HEK293 (cell line): ENCODE measurements around the gene LSM10.

Source experiments
- CTCF ChIA-PET: fragments of 350-600 bp; formaldehyde crosslinking; extraction: SDS; loops from one replicate; lab custom pipeline; 2021; ENCODE audit warnings: antibody characterized with exemption; lab: Yijun Ruan, JAX
- POLR2A ChIA-PET: fragments of 300-600 bp; formaldehyde crosslinking; extraction: SDS; loops from one replicate; lab custom pipeline; 2020; ENCODE audit warnings: antibody characterized with exemption, inconsistent platforms; lab: Yijun Ruan, JAX
- H3K27ac ChIP-seq: fragments of 200-500 bp; sonication (Bioruptor generic); 2 replicates; pipeline ENCODE4 v1.5.1; 2014; ENCODE audit warnings: low read depth, low read length, control low read depth, inconsistent platforms; ENCODE audit errors: extremely low read depth
- H3K36me3 ChIP-seq, 2 experiments: fragments of 200-500 bp in 1 of 2; sonication (Bioruptor generic) in 1 of 2; 1 replicate in 1 of 2; 2 replicates in 1 of 2; pipeline ENCODE4 v1.5.1; 2014 to 2017; ENCODE audit warnings: inconsistent platforms in 2 of 2, low read length in 2 of 2; ENCODE audit not compliant: control insufficient read depth in 2 of 2, insufficient read depth in 1 of 2
- H3K4me1 ChIP-seq: fragments of 200-500 bp; sonication (Bioruptor generic); 2 replicates; pipeline ENCODE4 v1.5.1; 2014; ENCODE audit warnings: mild to moderate bottlenecking, low read length, inconsistent platforms; ENCODE audit not compliant: control insufficient read depth, insufficient read depth
- H3K4me3 ChIP-seq: 2 replicates; pipeline ENCODE4 v1.5.1; 2011; ENCODE audit warnings: low read depth, mild to moderate bottlenecking, control low read depth, low read length, moderate library complexity
- H3K9me3 ChIP-seq: fragments of 200-500 bp; sonication (Bioruptor generic); 2 replicates; pipeline ENCODE4 v1.5.1; 2014; ENCODE audit warnings: low read depth, low read length, inconsistent platforms; ENCODE audit not compliant: control insufficient read depth, insufficient read depth
- FEZF1 ChIP-seq: fragments of 450-650 bp; formaldehyde crosslinking; IDR thresholded peaks from 2 replicates; pipeline ENCODE4 v1.5.1; 2016; ENCODE audit warnings: missing biosample characterization, missing genetic modification characterization
- SCRT2 ChIP-seq: fragments of 450-650 bp; formaldehyde crosslinking; IDR thresholded peaks from 2 replicates; pipeline ENCODE4 v1.5.1; 2016; ENCODE audit warnings: missing biosample characterization, missing genetic modification characterization
- TRIM28 ChIP-seq: IDR thresholded peaks from 2 replicates; pipeline ENCODE4 v1.6.1; 2011; ENCODE audit warnings: low read length, control low read depth, borderline replicate concordance
- ZNF121 ChIP-seq: fragments of 450-650 bp; formaldehyde crosslinking; IDR thresholded peaks from 2 replicates; pipeline ENCODE4 v1.5.1; 2016; ENCODE audit warnings: missing biosample characterization, missing genetic modification characterization
- ZNF184 ChIP-seq: fragments of 450-650 bp; IDR thresholded peaks from 2 replicates; pipeline ENCODE4 v1.5.1; 2018; ENCODE audit warnings: missing biosample characterization, mild to moderate bottlenecking, missing genetic modification characterization
- ZNF202 ChIP-seq: fragments of 450-650 bp; formaldehyde crosslinking; IDR thresholded peaks from 2 replicates; pipeline ENCODE4 v1.5.1; 2016; ENCODE audit warnings: missing biosample characterization, missing genetic modification characterization, borderline replicate concordance
- ZNF239 ChIP-seq: fragments of 450-650 bp; formaldehyde crosslinking; IDR thresholded peaks from 2 replicates; pipeline ENCODE4 v1.5.1; 2016; ENCODE audit warnings: missing biosample characterization, missing genetic modification characterization
- ZNF404 ChIP-seq: fragments of 450-650 bp; formaldehyde crosslinking; IDR thresholded peaks from 2 replicates; pipeline ENCODE4 v1.5.1; 2017; ENCODE audit warnings: missing biosample characterization, missing genetic modification characterization
- ZNF426 ChIP-seq: fragments of 450-650 bp; formaldehyde crosslinking; IDR thresholded peaks from 2 replicates; pipeline ENCODE4 v1.5.1; 2017; ENCODE audit warnings: missing biosample characterization, missing genetic modification characterization, mild to moderate bottlenecking, inconsistent platforms, moderate library complexity
- ZNF623 ChIP-seq: fragments of 450-650 bp; formaldehyde crosslinking; IDR thresholded peaks from 2 replicates; pipeline ENCODE4 v1.5.1; 2016; ENCODE audit warnings: missing biosample characterization, missing genetic modification characterization
- ZNF785 ChIP-seq: fragments of 450-650 bp; formaldehyde crosslinking; IDR thresholded peaks from 2 replicates; pipeline ENCODE4 v1.5.1; 2016; ENCODE audit warnings: missing biosample characterization, missing genetic modification characterization
- ZSCAN16 ChIP-seq: fragments of 450-650 bp; formaldehyde crosslinking; IDR thresholded peaks from 2 replicates; pipeline ENCODE4 v1.5.1; 2016; ENCODE audit warnings: missing biosample characterization, missing genetic modification characterization
- TF ChIP-seq, protein P1 (sequence below): fragments of 450-650 bp; formaldehyde crosslinking; IDR thresholded peaks from 2 replicates; pipeline ENCODE4 v1.5.1; 2016; ENCODE audit warnings: missing biosample characterization, missing genetic modification characterization, low read depth
- TF ChIP-seq, protein P2 (sequence below): fragments of 450-650 bp; formaldehyde crosslinking; IDR thresholded peaks from 2 replicates; pipeline ENCODE4 v1.5.1; 2016; ENCODE audit warnings: missing biosample characterization, missing genetic modification characterization
- TF ChIP-seq, protein P3 (sequence below): fragments of 450-650 bp; formaldehyde crosslinking; IDR thresholded peaks from 2 replicates; pipeline ENCODE4 v1.5.1; 2016; ENCODE audit warnings: missing biosample characterization, missing genetic modification characterization
- TF ChIP-seq, protein P4 (sequence below): fragments of 450-650 bp; formaldehyde crosslinking; IDR thresholded peaks from 2 replicates; pipeline ENCODE4 v1.5.1; 2016; ENCODE audit warnings: missing biosample characterization, missing genetic modification characterization, borderline replicate concordance
- TF ChIP-seq, protein P5 (sequence below): fragments of 450-650 bp; formaldehyde crosslinking; IDR thresholded peaks from 2 replicates; pipeline ENCODE4 v1.5.1; 2016; ENCODE audit warnings: missing biosample characterization, missing genetic modification characterization, borderline replicate concordance

The LSM10 gene

DNA sequence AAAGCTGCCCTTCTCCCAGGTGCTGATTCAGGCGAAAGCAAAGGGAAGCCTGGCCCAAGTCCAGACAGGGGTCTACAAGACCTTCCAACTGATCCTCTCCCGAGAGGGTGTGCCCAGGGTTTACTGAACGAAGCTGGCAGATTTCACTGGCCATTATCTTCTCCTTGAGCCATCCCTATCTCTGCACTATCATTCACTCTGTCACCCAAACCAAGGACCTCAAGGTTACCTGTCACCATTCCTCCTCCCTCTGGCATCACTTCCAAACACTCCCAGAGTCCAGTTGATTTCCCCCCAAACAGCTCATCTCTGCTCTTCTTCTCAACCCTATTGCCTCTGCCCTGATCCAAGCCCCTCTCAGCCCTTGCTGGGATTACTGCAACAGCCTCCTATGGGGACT is 16.9 kb downstream of the LSM10 start (continued):
- no peak for TF ChIP-seq ZNF785
- TF ChIP-seq SCRT2, result no peak
- no peak for TF ChIP-seq ZSCAN16
- TF ChIP-seq, protein P1, sequence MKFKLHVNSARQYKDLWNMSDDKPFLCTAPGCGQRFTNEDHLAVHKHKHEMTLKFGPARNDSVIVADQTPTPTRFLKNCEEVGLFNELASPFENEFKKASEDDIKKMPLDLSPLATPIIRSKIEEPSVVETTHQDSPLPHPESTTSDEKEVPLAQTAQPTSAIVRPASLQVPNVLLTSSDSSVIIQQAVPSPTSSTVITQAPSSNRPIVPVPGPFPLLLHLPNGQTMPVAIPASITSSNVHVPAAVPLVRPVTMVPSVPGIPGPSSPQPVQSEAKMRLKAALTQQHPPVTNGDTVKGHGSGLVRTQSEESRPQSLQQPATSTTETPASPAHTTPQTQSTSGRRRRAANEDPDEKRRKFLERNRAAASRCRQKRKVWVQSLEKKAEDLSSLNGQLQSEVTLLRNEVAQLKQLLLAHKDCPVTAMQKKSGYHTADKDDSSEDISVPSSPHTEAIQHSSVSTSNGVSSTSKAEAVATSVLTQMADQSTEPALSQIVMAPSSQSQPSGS (tag by site-specific recombination), result no peak
- no peak for TF ChIP-seq ZNF623 (tag by site-specific recombination)
- TF ChIP-seq FEZF1 (tag by site-specific recombination), result no peak

DNA sequence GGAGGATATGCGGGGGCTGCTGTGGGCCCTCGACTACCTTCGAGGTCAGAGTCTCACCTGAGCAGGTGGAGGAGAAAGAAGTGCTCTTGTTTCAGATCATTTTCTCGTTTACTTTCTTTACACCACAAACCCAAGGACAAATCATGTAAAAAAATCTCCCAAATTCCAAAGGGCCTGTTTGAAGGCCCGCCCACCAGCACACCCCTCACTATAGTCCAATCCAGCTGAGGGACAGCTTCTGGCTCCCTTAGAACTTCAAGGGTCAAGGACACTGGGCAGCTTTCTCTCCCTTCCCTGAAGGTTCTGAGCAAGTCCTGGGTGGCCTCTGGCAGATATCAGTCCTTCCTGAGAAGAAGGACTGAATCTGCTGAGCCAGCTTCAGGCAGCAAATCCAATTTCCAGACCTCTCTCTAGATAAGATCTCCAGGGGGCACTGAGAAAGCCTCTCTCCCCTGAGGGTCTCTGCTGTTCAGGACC is 17.5 kb downstream of the LSM10 start:
- peaks cover 0 to 12% of the 10 kb centered on the region in 2 experiments; a peak in 1 of 3 replicates for H3K36me3 ChIP-seq
- CTCF ChIA-PET, result interaction anchor here (3.0 kb wide), 1 partner anchor 12 kb away, joined by 16 read pairs; no protein-coding TSS in a partner anchor
- TF ChIP-seq ZNF426, result no peak
- no peak for TF ChIP-seq ZNF202 (tag by site-specific recombination)
- TF ChIP-seq ZNF121 (tag by site-specific recombination), result no peak
- TF ChIP-seq, protein P2, sequence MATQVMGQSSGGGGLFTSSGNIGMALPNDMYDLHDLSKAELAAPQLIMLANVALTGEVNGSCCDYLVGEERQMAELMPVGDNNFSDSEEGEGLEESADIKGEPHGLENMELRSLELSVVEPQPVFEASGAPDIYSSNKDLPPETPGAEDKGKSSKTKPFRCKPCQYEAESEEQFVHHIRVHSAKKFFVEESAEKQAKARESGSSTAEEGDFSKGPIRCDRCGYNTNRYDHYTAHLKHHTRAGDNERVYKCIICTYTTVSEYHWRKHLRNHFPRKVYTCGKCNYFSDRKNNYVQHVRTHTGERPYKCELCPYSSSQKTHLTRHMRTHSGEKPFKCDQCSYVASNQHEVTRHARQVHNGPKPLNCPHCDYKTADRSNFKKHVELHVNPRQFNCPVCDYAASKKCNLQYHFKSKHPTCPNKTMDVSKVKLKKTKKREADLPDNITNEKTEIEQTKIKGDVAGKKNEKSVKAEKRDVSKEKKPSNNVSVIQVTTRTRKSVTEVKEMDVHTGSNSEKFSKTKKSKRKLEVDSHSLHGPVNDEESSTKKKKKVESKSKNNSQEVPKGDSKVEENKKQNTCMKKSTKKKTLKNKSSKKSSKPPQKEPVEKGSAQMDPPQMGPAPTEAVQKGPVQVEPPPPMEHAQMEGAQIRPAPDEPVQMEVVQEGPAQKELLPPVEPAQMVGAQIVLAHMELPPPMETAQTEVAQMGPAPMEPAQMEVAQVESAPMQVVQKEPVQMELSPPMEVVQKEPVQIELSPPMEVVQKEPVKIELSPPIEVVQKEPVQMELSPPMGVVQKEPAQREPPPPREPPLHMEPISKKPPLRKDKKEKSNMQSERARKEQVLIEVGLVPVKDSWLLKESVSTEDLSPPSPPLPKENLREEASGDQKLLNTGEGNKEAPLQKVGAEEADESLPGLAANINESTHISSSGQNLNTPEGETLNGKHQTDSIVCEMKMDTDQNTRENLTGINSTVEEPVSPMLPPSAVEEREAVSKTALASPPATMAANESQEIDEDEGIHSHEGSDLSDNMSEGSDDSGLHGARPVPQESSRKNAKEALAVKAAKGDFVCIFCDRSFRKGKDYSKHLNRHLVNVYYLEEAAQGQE (tag by site-specific recombination), result no peak
- no peak for TF ChIP-seq ZNF404 (tag by site-specific recombination)
- TF ChIP-seq, protein P3, sequence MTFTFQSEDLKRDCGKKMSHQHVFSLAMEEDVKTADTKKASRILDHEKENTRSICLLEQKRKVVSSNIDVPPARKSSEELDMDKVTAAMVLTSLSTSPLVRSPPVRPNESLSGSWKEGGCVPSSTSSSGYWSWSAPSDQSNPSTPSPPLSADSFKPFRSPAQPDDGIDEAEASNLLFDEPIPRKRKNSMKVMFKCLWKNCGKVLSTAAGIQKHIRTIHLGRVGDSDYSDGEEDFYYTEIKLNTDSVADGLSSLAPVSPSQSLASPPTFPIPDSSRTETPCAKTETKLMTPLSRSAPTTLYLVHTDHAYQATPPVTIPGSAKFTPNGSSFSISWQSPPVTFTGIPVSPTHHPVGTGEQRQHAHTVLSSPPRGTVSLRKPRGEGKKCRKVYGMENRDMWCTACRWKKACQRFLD (tag by site-specific recombination), result no peak
- TF ChIP-seq, all 188 proteins: peak for 0
- Histone ChIP-seq H3K4me1 (no peaks in the 10 kb centered on the region), H3K9me3 (no peaks in the 10 kb centered on the region), H3K4me3 (no peak overlapping the region), H3K27ac (no peak overlapping the region)
- POLR2A ChIA-PET, result no interaction called here

DNA sequence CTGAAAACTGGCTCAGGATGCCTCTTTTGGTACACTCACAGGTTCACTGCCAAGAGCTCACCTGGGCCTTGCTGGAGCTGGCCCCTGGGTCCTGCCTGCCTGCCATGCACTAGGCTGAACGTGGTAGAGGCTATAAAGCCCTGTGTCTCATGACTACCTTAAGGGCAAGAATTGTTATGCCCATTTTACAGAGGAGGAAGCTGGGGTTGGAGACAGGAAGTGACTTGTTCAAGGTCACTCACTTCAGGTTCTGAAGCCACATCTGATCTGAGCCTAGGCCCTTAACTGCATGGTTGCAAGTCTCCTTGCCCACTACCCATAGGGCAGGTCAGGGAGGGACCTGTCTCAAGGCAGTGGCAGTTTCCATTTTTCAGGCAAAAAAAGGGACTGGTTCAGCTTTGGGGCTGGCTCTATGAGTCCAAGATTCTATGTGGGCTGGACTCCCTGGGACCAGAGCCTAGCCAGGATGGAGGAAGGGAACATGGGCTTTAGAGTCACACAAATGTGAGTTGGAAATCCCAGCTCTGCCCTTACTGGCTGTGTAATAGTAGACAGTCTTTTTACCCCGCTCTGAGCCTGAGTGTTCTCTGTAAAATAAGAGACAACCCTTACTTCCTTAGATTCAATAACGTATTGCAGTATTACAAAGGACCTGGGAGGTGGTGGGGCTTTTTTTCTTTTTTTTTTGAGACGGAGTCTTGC is 19.8 kb downstream of the LSM10 start:
- peaks cover 0 to 13% of the 10 kb centered on the region in 2 experiments; a peak in 1 of 3 replicates for H3K36me3 ChIP-seq
- no peaks in the 10 kb centered on the region for H3K9me3 ChIP-seq
- no peak overlapping the region for H3K27ac ChIP-seq
- peaks cover 15% of the 10 kb centered on the region for H3K4me1 ChIP-seq
- no peak overlapping the region for H3K4me3 ChIP-seq
- ChIA-PET CTCF (interaction anchor here (1.0 kb wide), 1 partner anchor 9 kb away, joined by 5 read pairs; no protein-coding TSS in a partner anchor), POLR2A (no interaction called here)
- TF ChIP-seq, protein P4, sequence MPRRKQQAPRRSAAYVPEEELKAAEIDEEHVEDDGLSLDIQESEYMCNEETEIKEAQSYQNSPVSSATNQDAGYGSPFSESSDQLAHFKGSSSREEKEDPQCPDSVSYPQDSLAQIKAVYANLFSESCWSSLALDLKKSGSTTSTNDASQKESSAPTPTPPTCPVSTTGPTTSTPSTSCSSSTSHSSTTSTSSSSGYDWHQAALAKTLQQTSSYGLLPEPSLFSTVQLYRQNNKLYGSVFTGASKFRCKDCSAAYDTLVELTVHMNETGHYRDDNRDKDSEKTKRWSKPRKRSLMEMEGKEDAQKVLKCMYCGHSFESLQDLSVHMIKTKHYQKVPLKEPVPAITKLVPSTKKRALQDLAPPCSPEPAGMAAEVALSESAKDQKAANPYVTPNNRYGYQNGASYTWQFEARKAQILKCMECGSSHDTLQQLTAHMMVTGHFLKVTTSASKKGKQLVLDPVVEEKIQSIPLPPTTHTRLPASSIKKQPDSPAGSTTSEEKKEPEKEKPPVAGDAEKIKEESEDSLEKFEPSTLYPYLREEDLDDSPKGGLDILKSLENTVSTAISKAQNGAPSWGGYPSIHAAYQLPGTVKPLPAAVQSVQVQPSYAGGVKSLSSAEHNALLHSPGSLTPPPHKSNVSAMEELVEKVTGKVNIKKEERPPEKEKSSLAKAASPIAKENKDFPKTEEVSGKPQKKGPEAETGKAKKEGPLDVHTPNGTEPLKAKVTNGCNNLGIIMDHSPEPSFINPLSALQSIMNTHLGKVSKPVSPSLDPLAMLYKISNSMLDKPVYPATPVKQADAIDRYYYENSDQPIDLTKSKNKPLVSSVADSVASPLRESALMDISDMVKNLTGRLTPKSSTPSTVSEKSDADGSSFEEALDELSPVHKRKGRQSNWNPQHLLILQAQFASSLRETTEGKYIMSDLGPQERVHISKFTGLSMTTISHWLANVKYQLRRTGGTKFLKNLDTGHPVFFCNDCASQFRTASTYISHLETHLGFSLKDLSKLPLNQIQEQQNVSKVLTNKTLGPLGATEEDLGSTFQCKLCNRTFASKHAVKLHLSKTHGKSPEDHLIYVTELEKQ (tag by site-specific recombination), result no peak
- TF ChIP-seq ZNF184 (tag by site-specific recombination) (no peak), TRIM28 (no peak), ZNF239 (no peak)
- TF ChIP-seq, protein P5, sequence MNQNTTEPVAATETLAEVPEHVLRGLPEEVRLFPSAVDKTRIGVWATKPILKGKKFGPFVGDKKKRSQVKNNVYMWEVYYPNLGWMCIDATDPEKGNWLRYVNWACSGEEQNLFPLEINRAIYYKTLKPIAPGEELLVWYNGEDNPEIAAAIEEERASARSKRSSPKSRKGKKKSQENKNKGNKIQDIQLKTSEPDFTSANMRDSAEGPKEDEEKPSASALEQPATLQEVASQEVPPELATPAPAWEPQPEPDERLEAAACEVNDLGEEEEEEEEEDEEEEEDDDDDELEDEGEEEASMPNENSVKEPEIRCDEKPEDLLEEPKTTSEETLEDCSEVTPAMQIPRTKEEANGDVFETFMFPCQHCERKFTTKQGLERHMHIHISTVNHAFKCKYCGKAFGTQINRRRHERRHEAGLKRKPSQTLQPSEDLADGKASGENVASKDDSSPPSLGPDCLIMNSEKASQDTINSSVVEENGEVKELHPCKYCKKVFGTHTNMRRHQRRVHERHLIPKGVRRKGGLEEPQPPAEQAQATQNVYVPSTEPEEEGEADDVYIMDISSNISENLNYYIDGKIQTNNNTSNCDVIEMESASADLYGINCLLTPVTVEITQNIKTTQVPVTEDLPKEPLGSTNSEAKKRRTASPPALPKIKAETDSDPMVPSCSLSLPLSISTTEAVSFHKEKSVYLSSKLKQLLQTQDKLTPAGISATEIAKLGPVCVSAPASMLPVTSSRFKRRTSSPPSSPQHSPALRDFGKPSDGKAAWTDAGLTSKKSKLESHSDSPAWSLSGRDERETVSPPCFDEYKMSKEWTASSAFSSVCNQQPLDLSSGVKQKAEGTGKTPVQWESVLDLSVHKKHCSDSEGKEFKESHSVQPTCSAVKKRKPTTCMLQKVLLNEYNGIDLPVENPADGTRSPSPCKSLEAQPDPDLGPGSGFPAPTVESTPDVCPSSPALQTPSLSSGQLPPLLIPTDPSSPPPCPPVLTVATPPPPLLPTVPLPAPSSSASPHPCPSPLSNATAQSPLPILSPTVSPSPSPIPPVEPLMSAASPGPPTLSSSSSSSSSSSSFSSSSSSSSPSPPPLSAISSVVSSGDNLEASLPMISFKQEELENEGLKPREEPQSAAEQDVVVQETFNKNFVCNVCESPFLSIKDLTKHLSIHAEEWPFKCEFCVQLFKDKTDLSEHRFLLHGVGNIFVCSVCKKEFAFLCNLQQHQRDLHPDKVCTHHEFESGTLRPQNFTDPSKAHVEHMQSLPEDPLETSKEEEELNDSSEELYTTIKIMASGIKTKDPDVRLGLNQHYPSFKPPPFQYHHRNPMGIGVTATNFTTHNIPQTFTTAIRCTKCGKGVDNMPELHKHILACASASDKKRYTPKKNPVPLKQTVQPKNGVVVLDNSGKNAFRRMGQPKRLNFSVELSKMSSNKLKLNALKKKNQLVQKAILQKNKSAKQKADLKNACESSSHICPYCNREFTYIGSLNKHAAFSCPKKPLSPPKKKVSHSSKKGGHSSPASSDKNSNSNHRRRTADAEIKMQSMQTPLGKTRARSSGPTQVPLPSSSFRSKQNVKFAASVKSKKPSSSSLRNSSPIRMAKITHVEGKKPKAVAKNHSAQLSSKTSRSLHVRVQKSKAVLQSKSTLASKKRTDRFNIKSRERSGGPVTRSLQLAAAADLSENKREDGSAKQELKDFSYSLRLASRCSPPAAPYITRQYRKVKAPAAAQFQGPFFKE (tag by site-specific recombination), result no peak
